Measurements from ENCODE around the gene ART4. TPM values are rescaled to one million over a fixed set of nuclear protein-coding genes. Genes with fewer than 3 reads are reported as not detected.

Gene ART4, protein sequence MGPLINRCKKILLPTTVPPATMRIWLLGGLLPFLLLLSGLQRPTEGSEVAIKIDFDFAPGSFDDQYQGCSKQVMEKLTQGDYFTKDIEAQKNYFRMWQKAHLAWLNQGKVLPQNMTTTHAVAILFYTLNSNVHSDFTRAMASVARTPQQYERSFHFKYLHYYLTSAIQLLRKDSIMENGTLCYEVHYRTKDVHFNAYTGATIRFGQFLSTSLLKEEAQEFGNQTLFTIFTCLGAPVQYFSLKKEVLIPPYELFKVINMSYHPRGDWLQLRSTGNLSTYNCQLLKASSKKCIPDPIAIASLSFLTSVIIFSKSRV
- total RNA-seq: 74.8 and 91.9 TPM in 2 replicates

DNA sequence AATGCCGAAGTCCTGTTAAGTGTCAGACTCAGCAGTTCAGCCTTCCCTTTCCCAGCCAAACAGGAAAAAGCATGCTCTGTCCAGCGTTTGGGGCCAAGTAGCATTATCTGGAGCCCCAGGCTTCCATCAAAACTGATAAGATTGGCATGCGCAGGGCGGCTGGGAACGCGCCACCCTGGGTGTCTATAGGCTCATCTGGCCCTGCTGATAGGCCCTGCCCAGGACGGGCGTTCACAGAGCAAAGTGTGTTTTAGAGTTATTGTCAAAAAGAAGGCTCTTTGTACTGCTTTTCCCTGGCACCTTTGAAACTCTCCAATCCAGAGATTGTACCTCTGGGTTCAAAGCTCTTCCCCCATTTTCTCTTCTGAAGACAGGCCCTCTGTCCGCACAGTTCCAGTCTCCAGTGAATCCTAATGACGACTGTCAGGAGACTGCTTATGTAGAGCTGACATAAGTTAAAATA lies at the start of gene ART4:
TSS of gene ART4 (minus strand) at position 102 of the 463 bp plus-strand sequence. CDS start 413 bp downstream, outside the sequence.
- peak; percentile 93 to 96 for DNase-seq (ENCODE audit: low read depth in 2 of 2)

GRCh38 chr12:14892726-14893505 lies 49.6 kb upstream of the ART4 start:
- DNase-seq (ENCODE audit: low read depth in 2 of 2): no peak

GRCh38 chr12:14890701-14891100 lies 47.4 kb upstream of the ART4 start:
- no peak for DNase-seq (ENCODE audit: low read depth in 2 of 2)

DNA sequence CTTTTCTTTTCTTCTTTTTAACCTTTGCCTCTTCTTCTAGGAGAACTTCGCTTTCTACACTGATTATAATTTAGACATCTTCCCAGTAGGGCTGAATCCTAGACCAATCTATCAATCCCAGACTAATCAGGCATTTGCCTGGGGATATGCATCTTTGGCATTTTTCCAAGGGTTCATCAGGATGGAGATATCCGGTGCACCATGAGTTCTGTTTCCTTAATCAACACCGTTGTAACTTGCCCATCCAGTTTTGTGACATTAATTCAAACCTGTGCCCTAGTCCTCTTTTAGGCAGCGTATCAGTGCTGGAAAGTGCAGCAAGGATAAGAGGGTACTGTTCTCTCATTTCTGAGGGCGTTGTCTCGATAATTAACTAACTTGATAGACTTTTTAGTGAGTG lies 42.9 kb upstream of the ART4 start:
- DNase-seq (ENCODE audit: low read depth in 2 of 2): peak in 1 of 2 donors; percentile 56

DNA sequence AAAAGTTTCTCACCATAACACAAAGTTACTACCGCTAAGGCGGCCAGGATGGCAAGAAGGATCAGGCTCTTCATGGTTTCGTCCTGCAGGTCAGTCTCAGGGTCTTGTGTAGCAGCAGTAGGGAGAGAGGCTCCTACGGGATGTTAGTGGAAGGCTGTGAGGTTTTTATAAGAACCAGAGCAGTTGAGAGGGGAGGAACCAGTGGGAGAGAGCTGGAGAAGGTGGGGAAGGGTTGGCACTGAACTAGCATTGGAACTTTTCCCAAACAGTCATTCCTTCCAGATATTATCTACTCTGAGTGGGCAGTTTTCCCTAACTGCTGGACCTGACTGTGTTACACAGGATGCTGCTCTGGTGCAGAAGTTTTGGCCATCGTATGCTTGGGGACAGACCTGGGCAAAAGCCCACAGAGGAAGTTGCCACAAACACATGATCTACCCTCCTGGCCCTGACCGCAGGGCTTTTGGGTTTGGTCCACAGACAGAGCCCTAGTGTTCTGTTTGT lies 42.4 kb upstream of the ART4 start, which contains the start of gene MGP:
TSS of gene MGP (minus strand) at position 137 of the 504 bp plus-strand sequence. CDS start at position 74, 63 bp downstream.
- peak; percentile 68 to 96 for DNase-seq (ENCODE audit: low read depth in 2 of 2)

GRCh38 chr12:14884458-14884878 lies 41.1 kb upstream of the ART4 start:
- DNase-seq (ENCODE audit: low read depth in 2 of 2): peak in 1 of 2 donors; percentile 84

- DNase-seq (ENCODE audit: low read depth in 2 of 2): no peak
Observed at GRCh38 chr12:14883686-14884085, 40.4 kb upstream of the ART4 start.

DNA sequence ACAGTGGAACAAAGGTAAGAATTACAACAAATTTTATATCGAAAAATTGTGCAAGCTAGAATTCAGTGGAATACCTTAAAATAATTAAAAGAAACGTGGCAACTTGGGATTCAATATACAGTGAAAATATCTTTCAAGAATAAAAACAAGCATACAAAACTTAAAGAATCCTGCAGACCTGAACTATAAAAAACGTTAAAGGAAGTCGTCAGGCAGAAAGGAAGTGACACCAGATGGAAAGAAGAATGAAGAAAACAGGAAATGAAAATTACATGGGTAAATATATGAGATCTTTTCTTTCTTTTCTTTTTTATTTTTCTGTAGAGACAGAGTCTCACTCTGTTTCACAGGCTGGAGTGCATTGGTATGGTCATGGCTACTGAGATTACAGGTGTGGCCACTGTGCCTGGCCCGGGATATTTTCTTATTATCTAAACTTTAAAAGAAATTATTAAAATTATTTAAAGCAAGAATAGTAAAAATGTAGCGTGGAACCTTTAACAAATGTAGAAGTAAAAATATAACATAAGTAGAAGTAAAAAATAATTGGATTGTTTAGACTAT lies 37.6 kb upstream of the ART4 start:
- no peak for DNase-seq (ENCODE audit: low read depth in 2 of 2)

GRCh38 chr12:14879222-14879933 lies 36.1 kb upstream of the ART4 start:
- peak in 1 of 2 donors; percentile 33 for DNase-seq (ENCODE audit: low read depth in 2 of 2)

DNA sequence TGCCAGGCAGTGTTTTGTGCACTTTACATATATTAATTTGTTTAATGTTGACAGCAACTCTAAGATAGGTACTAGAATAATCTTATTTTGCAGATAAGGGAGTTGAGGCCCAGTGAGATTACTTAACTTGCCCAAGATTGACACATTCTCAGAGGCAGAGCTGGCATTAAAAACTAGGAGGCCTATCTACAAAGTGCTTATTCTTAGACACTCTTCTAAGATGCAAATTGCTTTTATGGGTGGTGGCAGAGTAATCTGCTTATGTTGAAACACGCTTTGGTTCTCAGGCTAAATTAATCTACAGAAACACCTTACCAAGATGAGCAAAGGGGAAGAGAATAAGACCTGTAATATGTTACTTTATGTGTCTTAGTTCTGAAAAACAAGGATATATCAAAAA lies 35.2 kb upstream of the ART4 start:
- no peak for DNase-seq (ENCODE audit: low read depth in 2 of 2)

DNA sequence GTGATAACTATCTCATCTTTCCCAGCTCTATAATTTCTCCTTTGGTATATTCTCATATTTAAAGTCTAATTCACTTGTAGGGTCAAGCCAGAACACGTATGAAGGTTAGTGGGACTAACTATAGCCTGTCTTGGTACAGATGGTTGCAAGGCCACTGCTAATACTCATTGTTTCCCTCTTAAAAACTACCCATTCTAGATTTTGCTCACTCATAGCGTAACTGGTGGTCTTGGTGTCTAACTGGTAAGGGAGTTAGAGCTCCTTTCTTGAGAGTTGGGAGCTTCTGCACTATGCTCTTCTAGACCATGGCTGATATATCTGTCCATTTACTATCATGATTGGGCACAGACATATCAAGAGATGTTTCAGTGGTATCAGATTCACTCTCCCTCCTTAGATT lies 33.5 kb upstream of the ART4 start:
- DNase-seq (ENCODE audit: low read depth in 2 of 2): no peak

GRCh38 chr12:14874882-14875281 lies 31.6 kb upstream of the ART4 start:
- DNase-seq (ENCODE audit: low read depth in 2 of 2): no peak

DNA sequence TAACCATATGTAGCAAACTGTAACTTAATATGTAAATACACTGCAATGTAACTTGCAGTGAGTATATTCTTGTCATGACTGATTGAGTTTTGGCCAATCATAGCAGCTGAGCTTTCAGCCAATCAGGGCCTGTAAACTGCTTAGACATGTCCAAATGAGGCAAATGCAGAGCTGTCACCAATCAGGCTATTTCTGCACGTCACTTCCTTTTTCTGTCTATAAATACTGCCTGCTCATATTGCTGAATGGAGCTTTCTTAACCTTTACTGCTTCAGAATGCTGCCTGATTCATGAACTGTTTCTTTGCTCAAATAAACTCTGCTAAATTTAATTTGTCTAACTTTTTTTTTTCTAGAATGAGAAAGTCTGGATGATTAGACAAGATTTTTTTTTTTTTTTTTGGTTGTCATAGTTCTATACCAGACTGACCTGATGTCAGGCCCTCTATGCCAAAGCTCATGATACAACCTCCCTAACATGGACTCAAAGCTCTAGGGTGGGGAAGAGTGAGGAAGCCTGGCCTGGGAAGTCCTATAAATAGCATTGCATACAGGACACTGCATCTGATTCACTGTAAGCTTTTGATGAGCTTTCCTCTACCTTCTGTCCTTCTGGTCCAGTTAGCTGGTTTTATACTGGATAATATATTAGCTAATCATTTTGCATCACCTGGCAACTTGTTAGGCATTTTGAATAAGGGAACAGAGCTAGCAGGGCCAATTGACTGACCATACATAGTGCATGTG lies 30.3 kb upstream of the ART4 start:
- DNase-seq (ENCODE audit: low read depth in 2 of 2): no peak

DNA sequence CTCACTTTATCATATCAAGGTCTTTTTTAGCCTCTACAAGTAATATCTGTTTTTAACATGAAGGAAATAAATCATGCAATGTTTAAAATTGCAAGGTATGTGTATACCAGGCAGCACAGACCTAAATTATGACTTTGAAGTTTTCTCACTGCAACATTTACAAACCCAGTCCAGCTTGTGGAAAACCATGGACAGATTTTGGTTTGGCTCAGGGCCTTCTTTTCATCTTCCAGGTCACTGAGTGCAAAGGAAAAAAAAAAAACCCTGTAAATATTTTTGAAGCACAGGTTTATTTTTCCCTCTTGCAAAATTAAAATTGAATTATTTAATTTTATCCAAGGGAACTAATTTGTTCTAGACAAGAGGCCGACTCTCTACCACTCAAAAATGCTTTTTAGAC lies 28.6 kb upstream of the ART4 start:
- DNase-seq (ENCODE audit: low read depth in 2 of 2): no peak

GRCh38 chr12:14871247-14871646 lies 27.9 kb upstream of the ART4 start:
- DNase-seq (ENCODE audit: low read depth in 2 of 2): no peak

DNA sequence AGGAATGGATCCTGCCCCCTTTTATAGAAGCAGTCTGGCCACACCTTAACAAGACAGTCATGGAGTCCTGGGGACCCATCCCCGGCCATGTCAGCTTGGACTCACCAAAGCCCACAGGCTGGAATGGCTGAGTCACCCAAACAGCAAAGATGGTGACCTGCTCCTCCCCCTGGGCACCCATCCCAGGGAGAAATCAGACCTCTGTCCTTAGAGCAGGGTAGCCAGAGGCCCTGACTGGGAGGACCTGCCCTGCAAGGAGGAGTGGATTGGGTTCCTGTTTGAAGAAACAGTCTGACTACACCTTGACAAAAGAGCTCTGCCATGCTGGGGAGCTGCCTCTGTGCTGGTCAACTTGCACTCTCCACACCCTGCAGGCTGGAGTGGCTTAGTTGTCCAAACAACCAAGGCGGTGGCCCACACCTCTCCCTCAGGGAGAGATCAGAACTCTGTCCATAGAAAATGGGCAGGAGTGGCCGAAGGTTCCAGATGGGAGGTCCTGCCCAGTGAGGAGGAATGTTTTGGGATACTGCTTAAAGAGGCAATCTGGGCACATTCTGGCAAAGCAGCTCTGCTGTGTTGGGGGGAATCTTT lies 25.7 kb upstream of the ART4 start:
- DNase-seq (ENCODE audit: low read depth in 2 of 2): no peak

GRCh38 chr12:14860490-14860889 lies 17.2 kb upstream of the ART4 start:
- DNase-seq (ENCODE audit: low read depth in 2 of 2): no peak

- no peak for DNase-seq (ENCODE audit: low read depth in 2 of 2)
Observed at GRCh38 chr12:14858513-14858912, 15.2 kb upstream of the ART4 start.

DNA sequence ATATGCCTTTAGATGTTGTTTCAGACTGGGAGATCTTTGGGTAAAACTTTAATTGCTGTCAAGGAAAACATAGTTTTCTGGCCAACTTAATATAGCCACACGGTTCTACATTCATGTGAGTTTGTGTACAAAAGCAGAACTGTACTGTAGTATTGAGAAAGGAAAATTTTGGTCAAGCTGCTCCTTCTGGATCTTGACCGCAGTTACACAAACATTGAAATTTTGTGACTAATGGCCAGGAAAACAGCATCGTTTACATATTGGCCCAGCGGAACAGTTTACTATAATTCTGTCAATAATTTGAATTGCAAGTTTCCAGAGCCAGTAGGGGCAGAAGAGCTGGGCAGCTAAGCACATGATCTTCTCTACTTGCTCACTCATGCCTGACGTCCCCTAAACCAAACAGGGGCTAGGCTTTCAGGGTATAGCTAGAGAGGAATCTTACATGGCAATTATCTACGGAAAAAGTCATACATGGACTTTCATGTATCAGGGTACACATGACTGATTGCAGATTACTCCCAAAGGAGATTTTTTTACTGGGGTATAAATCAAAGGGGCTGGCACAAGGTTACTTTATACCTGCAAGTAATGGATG lies 11.4 kb upstream of the ART4 start:
- DNase-seq (ENCODE audit: low read depth in 2 of 2): no peak

- DNase-seq (ENCODE audit: low read depth in 2 of 2): no peak
Observed at GRCh38 chr12:14853961-14854360, 10.6 kb upstream of the ART4 start.

All from dermis microvascular lymphatic vessel endothelial cell (primary cell).